GM12801 (cell line): ENCODE measurements around the gene CCDC28B.

Experiments
- TF ChIP-seq, protein P1 (sequence below): IDR thresholded peaks from one replicate; pipeline ENCODE4 v1.5.1; 2011; ENCODE audit warnings: control low read depth; ENCODE audit not compliant: insufficient read length; ENCODE audit errors: extremely low read depth

Gene CCDC28B

DNA sequence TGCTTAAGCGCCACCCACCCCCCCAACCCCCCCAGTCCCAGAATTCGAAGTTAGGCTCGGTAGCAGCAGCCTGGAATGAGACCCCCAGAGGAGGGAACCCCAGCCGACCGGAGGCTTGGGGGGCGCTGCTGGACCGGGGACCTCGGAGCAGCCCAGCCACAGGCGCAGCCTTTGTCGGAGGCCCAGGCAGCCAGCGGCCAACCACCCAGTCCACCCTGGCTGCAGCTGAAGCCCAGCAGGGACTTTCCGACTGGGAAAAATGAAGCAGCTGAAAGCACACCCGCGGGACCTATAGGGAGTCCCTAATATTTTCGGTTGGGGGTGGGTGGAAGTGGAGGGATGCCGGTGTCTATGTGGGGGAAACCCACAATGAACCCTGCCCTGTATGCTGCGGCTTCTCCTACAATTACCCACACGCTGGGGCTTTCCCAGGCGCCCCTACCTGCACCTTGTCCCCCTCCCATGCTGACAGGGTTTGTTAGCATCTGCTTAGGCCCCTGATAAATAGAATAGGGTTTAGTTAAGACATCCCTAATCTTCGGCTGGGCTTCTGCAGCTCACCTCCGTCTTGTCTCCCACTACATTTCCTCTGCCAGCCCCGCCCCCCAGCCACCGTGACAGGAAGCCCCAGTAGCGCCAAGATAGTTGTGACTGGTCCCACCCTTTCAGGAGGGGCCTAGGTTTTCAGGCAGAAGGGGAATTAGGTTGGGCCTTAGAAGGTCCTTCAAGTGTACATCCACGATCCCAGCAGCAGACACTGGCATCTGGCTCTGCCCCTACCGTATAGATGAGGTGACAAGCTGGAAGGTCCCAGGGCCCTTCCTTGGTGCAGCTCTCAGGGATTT lies 838 bp downstream of the CCDC28B start:
- TF ChIP-seq, protein P1, sequence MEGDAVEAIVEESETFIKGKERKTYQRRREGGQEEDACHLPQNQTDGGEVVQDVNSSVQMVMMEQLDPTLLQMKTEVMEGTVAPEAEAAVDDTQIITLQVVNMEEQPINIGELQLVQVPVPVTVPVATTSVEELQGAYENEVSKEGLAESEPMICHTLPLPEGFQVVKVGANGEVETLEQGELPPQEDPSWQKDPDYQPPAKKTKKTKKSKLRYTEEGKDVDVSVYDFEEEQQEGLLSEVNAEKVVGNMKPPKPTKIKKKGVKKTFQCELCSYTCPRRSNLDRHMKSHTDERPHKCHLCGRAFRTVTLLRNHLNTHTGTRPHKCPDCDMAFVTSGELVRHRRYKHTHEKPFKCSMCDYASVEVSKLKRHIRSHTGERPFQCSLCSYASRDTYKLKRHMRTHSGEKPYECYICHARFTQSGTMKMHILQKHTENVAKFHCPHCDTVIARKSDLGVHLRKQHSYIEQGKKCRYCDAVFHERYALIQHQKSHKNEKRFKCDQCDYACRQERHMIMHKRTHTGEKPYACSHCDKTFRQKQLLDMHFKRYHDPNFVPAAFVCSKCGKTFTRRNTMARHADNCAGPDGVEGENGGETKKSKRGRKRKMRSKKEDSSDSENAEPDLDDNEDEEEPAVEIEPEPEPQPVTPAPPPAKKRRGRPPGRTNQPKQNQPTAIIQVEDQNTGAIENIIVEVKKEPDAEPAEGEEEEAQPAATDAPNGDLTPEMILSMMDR = no peak

DNA sequence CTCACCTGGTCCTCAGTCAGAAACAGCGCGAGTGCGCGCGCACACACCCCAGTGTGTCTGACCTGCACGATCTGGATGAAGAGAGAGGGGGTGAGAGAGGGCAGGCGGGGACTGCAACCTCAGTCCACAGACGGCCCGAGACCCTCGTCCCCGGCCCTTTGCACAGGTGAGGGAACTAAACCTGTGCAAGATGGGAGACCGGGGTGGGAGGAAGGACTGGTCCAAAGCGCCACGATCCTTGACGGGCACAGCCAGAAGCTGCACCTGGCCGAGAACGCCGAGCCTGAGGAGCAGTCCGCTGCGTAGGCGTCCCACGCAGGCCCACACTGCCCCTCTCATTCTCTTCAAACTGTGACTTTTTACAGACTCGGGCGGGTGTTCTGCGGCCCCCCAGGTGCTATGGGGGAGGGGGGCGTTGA lies 4.6 kb downstream of the CCDC28B start:
- TF ChIP-seq, protein P1 = no peak

DNA sequence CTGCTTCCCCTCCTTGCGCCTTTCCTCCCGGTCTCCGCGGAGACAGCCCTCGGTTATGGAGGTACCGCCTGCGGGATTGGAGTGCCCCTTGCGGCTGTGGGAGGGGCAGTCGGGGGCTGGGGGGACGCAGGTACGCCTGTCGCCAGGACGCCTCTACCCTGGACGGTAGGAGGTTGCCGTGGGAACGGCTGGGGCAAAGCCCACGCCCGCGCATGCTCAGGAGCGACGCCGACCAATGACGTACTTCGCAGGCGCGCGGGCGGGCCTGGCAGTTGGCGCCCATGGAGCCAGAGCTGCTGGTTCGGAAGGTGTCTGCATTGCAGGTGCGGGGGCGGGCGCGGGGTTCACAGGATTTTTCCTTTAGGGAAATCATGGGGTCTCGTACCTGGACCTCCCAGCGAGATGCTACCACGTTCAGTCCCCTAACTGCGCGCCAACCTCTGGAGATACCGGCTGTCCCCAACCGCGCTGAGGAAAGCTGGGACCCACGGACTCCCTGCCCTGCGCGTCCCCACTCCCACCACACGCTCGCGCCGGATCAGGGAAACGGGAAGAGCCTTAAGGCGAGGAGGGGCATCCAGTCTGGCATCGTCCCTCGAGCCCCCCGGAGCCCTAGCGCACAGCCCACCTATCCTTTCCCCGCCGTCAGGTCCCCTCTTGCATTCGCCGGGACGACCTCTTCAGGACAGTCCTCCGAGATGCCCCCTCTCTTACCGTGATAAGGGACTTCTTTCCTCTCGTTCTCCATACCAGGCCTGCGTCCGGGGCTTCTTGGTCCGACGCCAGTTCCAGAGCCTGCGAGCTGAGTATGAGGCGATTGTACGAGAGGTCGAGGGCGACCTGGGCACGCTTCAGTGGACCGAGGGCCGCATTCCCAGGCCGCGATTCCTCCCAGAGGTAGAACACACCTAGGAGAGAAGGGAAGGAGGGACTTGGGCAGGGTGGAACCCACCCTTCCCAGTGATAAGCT lies 5.3 kb downstream of the CCDC28B start, which contains the start of gene IQCC:
Gene IQCC, plus strand, starts transcription at position 271 of the 970 bp plus-strand sequence. Its CDS starts 11 bp downstream, at position 282.
- TF ChIP-seq, protein P1 = no peak

DNA sequence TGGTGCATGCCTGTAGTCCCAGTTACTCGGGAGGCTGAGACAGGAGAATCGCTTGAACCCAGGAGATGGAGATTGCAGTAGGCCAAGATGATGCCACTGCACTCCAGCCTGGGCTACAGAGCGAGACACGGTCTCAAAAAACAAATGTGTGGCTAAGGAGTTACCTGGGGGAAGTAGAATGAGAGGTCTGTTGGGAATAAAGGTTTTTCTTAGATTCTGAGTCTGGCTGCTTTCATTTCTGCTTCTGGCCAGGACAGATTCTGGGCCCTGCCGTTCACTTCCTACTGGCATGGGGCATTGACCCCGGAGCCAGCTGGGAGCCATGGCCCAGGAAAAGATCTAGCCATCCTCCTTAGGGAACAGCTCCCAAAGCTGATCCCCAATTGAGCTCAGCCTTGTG lies 8.1 kb downstream of the CCDC28B start:
- TF ChIP-seq, protein P1 = no peak

DNA sequence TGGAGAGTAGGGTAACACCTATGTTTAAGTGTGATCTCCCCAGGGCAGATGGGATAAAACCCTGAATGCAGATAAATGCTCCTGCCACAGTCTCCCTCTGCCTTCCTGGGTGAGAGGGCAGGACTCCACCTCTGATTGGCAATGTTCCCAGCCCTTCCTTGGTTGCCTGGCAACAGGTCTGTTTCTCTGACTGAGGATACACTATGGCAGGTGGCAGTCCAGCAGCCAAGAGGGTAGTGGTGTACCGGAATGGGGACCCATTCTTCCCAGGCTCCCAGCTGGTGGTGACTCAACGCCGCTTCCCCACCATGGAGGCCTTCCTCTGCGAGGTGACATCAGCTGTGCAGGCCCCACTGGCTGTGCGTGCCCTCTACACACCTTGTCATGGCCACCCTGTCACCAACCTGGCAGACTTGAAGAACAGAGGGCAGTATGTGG lies 8.5 kb downstream of the CCDC28B start, which contains the start of gene DCDC2B:
Gene DCDC2B, plus strand, starts transcription at position 199 of the 438 bp plus-strand sequence. Its CDS starts 5 bp downstream, at position 204.
- TF ChIP-seq, protein P1 = no peak

DNA sequence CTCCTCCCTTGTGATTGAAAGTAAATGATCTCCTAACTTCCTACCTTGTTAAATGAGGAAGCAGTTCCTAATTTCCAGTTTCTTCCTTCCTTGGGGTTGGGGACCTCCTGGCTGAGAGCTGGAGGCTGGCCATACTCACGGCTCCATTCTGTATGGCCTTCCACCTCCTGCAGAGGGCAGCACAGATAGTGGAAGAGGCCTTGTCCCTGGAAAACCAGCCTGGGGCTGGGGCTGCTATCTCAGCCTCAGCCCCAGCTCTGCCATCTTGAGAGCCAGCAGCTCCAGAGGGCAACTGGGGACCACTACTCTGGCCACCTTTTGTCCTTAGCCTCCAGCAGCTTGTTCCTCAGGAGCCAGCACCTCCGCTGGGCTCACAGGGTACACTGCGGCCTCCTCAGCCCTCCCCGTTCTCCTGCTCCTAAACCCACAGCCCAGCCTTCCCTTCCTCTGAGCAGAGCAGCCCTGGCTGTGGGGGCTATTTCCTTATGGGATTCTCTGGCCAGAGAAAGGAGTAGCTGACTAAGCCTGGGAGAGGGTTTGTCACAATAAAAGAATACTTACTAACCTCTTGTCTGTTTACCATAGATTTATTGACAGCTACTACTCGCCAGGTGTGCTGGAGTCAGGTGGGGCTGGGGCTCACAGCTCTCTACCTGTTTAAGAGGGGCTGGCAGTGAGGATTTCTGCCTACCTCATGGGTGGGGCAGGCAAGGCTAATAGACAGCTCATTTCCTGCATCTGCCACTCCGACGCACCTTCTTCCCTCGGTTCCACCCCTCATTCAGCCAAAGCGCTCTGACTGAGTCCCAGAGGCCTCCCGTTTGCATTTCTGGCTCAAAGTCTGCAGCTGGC lies 15.5 kb downstream of the CCDC28B start:
- TF ChIP-seq, protein P1 = no peak
